Gastrocnemius medialis (tissue), 4 donors: ENCODE measurements around the gene GIT2.

Source experiments
- CTCF ChIP-seq, 5 experiments: fragments of 450-650 bp in 3 of 5; fragments of 200-600 bp in 2 of 5; sonication (generic) in 2 of 5; IDR thresholded peaks in 4 of 5; conservative IDR thresholded peaks in 1 of 5; 1 replicate in 4 of 5; 2 replicates in 1 of 5; pipeline ENCODE4 v1.5.1; 2016 to 2019; ENCODE audit warnings: antibody characterized with exemption in 5 of 5, mild to moderate bottlenecking in 3 of 5, moderate library complexity in 3 of 5
- POLR2A ChIP-seq, 2 donors: fragments of 450-650 bp; IDR thresholded peaks; one replicate each; pipeline ENCODE4 v1.6.1; 2017; ENCODE audit warnings: antibody characterized with exemption in 2 of 2, mild to moderate bottlenecking in 2 of 2, moderate library complexity in 2 of 2

DNA sequence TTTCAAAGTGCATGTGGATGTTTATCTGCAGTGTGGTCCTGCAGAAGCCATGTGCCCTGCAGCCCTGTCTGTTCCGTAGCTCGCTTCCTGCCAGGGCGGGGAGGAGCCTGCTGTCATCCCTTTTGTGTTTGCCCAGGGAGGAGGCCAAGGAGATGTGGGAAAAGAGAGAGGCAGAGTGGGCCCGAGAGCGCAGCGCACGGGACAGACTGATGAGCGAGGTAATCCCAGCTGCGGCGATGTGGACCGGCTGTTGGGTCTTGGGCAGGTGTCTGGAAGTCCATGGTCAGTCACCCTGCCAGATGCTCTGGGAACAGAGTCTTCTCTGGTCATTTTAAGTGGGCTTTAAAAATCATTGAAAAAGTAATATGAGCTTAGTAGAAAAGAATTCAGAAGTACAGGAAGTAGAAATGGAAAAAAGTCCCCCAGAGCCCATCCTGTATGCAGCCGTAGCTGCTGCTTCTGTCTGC is 83.3 kb downstream of the GIT2 start:
- TF ChIP-seq CTCF (IDR thresholded peaks at IDR 0.05 in 4 of 5, conservative IDR thresholded peaks at IDR 0.05 in 1 of 5) (no peak), POLR2A (IDR thresholded peaks at IDR 0.05) (no peak)
